Fibroblast of the aortic adventitia (primary cell): Measurements from ENCODE around the gene UCKL1. TPM values are rescaled to one million over a fixed set of nuclear protein-coding genes. Genes with fewer than 3 reads are reported as not detected.

ENCODE experiments used
- DNase-seq: peaks from one replicate; pipeline ENCODE4 v3.0.0-alpha.2; 2010; ENCODE audit warnings: low read depth
- H3K4me3 ChIP-seq: 2 replicates; pipeline ENCODE4 v1.5.1; 2011; ENCODE audit warnings: low read depth, mild to moderate bottlenecking, control low read depth, low read length, moderate library complexity
- CTCF ChIP-seq: IDR thresholded peaks from 2 replicates; pipeline ENCODE4 v1.5.1; 2011; ENCODE audit warnings: mild to moderate bottlenecking, low read length, control low read depth, inconsistent platforms; ENCODE audit not compliant: insufficient read depth
- total RNA-seq: library from RNA; depleted of rRNA; stranded (reverse); fragments of >200 nt; gene quantifications from 2 replicates; pipeline ENCODE4 v1.2.3, GENCODE V29; 2012; ENCODE audit warnings: low replicate concordance

The UCKL1 gene
- total RNA-seq, 1 donor: 16.0 TPM

- no peak for TF ChIP-seq CTCF
- H3K4me3 ChIP-seq: no peak overlapping the region
- no peak for DNase-seq
Observed at GRCh38 chr20:63945031-63945658, 11.1 kb downstream of the UCKL1 start.

- TF ChIP-seq CTCF: no peak
- no peak for DNase-seq
Observed at GRCh38 chr20:63944078-63944941, 11.9 kb downstream of the UCKL1 start.

GRCh38 chr20:63943808-63944077 lies 12.5 kb downstream of the UCKL1 start:
- DNase-seq: no peak
- H3K4me3 ChIP-seq: no peak overlapping the region
- TF ChIP-seq CTCF: no peak

More at GRCh38 chr20:63944078-63944941, 11.9 kb downstream of the UCKL1 start:
- H3K4me3 ChIP-seq: no peak overlapping the region

GRCh38 chr20:63942969-63943807 lies 13.0 kb downstream of the UCKL1 start:
- no peak overlapping the region for H3K4me3 ChIP-seq
- DNase-seq: no peak
- TF ChIP-seq CTCF: no peak

- no peak for TF ChIP-seq CTCF
Observed at GRCh38 chr20:63942250-63942951, 13.8 kb downstream of the UCKL1 start.

More at GRCh38 chr20:63942250-63942951, 13.8 kb downstream of the UCKL1 start:
- DNase-seq: no peak
- no peak overlapping the region for H3K4me3 ChIP-seq
